Testis (tissue), 3 donors: Measurements from ENCODE around the gene RNF114. TPM values are rescaled to one million over a fixed set of nuclear protein-coding genes. Genes with fewer than 3 reads are reported as not detected.
A peak's percentile ranks its signal among the peaks of the same experiment; 100 is the strongest.

Experiments
- DNase-seq: peaks from one replicate; pipeline ENCODE4 v3.0.0-alpha.2; 2019
- H3K27ac ChIP-seq, 2 donors: fragments of 200-600 bp; sonication (generic); one replicate each; pipeline ENCODE4 v1.5.1; 2019
- H3K27me3 ChIP-seq: fragments of 200-600 bp; sonication (generic); one replicate; pipeline ENCODE4 v1.5.1; 2019
- H3K36me3 ChIP-seq: fragments of 200-600 bp; sonication (generic); one replicate; pipeline ENCODE4 v1.5.1; 2017; ENCODE audit warnings: low read depth; ENCODE audit errors: missing control alignments
- H3K4me1 ChIP-seq: fragments of 200-600 bp; sonication (generic); one replicate; pipeline ENCODE4 v1.5.1; 2019
- H3K4me3 ChIP-seq, 2 donors: fragments of 200-600 bp; sonication (generic); one replicate each; pipeline ENCODE4 v1.5.1; 2017 to 2019
- H3K9me3 ChIP-seq: fragments of 200-600 bp; sonication (generic); one replicate; pipeline ENCODE4 v1.5.1; 2017
- POLR2A ChIP-seq: fragments of 450-650 bp; IDR thresholded peaks from one replicate; pipeline ENCODE4 v1.6.1; 2017; ENCODE audit warnings: antibody characterized with exemption, mild to moderate bottlenecking, moderate library complexity
- WGBS, 2 donors: methylation state at CpG; one replicate each; pipeline ENCODE4 v1.1.5; 2018; 5-methylcytosine and 5-hydroxymethylcytosine counted together
- intact Hi-C: fragments of 100-400 bp; cut with DNase I; formaldehyde crosslinking; loops from one replicate; pipeline ENCODE4 v1.15.1; 2023; ENCODE audit warnings: low total_unique reads
- polyA plus RNA-seq: library from polyadenylated mRNA; stranded (reverse); fragments of 350-450 nt; fragmentation: Illumina TruSeq; extraction: RNeasy Lipid Tissue Mini Kit (QIAGEN cat#74804); gene quantifications from one replicate; pipeline ENCODE4 v1.2.3, GENCODE V29; 2014; ENCODE audit warnings: low read depth, low replicate concordance; ENCODE audit not compliant: insufficient read depth
- total RNA-seq, 2 donors: library from RNA; depleted of rRNA; stranded (reverse); fragments of >200 nt; gene quantifications; one replicate each; pipeline ENCODE4 v1.2.3, GENCODE V29; 2016
- TF ChIP-seq, protein P1 (sequence below), 3 experiments: fragments of 450-650 bp in 2 of 3; fragments of 200-600 bp in 1 of 3; sonication (generic) in 1 of 3; IDR thresholded peaks; one replicate each; pipeline ENCODE4 v1.5.1; 2016 to 2019; ENCODE audit warnings: antibody characterized with exemption in 3 of 3, mild to moderate bottlenecking in 2 of 3, moderate library complexity in 1 of 3

RNF114 gene
- total and polyA plus RNA-seq, 3 donors from 2014 or later: 472 to 531 (median 479) TPM

DNA sequence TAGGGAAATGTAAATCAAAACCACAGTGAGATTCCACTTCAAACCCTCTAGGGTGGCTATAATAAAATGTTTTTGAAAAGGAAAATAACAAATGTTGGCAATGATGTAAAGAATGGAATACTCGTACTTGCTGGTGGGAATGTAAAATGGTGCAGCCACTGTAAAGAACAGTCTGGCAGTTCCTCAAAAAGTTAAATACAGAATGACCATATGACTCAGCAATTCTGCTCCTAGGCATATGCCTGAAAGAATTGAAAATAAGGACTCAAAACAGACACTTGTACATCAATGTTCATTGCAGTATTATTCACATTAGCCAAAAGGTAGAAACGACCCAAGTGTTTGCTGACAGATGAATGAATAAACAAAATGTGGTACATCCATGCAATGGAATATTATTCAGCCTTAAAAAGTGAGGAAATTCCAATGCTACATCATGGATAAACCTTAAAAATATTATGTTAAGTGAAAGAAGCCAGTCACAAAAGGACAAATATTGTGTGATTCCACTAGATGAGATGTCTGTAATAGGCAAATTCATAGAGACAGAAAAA is 10.2 kb upstream of the RNF114 start:
- H3K27me3 ChIP-seq: no peaks in the 10 kb centered on the region
- TF ChIP-seq, protein P1, sequence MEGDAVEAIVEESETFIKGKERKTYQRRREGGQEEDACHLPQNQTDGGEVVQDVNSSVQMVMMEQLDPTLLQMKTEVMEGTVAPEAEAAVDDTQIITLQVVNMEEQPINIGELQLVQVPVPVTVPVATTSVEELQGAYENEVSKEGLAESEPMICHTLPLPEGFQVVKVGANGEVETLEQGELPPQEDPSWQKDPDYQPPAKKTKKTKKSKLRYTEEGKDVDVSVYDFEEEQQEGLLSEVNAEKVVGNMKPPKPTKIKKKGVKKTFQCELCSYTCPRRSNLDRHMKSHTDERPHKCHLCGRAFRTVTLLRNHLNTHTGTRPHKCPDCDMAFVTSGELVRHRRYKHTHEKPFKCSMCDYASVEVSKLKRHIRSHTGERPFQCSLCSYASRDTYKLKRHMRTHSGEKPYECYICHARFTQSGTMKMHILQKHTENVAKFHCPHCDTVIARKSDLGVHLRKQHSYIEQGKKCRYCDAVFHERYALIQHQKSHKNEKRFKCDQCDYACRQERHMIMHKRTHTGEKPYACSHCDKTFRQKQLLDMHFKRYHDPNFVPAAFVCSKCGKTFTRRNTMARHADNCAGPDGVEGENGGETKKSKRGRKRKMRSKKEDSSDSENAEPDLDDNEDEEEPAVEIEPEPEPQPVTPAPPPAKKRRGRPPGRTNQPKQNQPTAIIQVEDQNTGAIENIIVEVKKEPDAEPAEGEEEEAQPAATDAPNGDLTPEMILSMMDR (IDR thresholded peaks at IDR 0.05): no peak
- TF ChIP-seq POLR2A: no peak
- no peak overlapping the region for H3K4me3 ChIP-seq
- no peaks in the 10 kb centered on the region for H3K4me1 ChIP-seq
- WGBS, 2 donors: 77 to 83% methylated on average over 2 of the region's 2 CpGs
- DNase-seq: no peak
- intact Hi-C loops: no loop called here
- no peak overlapping the region for H3K27ac ChIP-seq
- no peaks in the 10 kb centered on the region for H3K36me3 ChIP-seq
- no peaks in the 10 kb centered on the region for H3K9me3 ChIP-seq

DNA sequence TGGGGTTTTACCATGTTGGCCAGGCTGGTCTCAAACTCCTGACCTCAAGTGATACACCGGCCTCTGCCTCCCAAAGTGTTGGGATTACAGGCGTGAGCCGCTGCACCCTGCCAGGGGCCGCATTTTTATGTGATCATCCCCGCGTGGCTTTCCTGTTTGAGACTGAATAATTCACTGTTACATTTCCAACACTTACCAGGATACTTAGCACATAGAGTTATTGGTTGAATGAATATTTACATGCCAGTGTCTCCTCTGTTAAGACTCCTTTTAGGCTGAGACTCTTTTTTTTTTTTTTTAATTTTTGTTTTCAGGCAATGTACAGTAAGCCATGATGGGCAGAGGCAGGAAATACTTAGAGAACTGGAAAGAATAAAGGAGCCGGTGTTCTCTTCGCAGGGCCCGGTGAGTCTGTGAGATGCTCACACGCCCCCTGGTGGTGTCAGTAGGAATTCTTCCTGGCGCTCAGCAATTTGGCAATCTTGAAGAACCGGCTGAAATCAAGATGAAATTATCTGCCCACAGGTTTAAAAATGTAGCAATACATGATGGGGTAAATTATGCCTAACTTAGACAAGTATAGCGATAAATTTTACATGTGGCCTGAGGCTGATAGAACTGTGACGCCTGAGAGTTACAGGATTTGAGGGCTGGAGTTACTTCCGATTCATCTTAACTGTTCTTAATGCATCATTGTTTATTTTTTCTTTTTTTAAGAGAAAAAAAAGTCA is 7.6 kb upstream of the RNF114 start:
- no peaks in the 10 kb centered on the region for H3K4me1 ChIP-seq
- intact Hi-C loops: no loop called here
- 19 to 24% methylated on average over 15 of the region's 15 CpGs for WGBS, 2 donors
- H3K36me3 ChIP-seq: no peaks in the 10 kb centered on the region
- TF ChIP-seq POLR2A: no peak
- TF ChIP-seq, protein P1 (IDR thresholded peaks at IDR 0.05): peak; percentile 89 to 95 (median 93)
- no peak overlapping the region for H3K27ac ChIP-seq
- DNase-seq: peak; percentile 93
- H3K9me3 ChIP-seq: no peaks in the 10 kb centered on the region
- no peak overlapping the region for H3K4me3 ChIP-seq
- no peaks in the 10 kb centered on the region for H3K27me3 ChIP-seq

DNA sequence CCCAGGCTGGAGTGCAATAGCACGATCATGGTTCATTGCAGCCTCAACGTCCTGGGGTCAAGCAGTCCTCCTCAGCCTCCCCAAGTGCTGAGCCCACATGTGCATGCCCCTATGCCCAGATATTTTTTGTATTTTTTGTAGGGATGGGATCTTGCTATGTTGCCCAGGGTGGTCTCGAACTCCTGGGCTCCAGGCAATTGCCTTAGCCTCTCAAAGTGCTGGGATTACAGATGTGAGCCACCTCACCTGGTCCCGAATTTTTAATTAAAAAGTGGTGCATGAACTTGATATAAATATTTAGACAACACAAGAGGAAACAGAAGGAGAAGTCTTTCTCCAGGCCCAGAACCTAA is 7.1 kb upstream of the RNF114 start:
- Histone ChIP-seq H3K27ac (no peak overlapping the region), H3K27me3 (no peaks in the 10 kb centered on the region), H3K4me1 (no peaks in the 10 kb centered on the region), H3K4me3 (no peak overlapping the region), H3K36me3 (no peaks in the 10 kb centered on the region), H3K9me3 (no peaks in the 10 kb centered on the region)
- intact Hi-C loops: no loop called here
- no peak for DNase-seq
- WGBS, 2 donors: 42 to 52% methylated on average over 4 of the region's 4 CpGs
- no peak for TF ChIP-seq POLR2A
- TF ChIP-seq, protein P1 (IDR thresholded peaks at IDR 0.05): no peak

DNA sequence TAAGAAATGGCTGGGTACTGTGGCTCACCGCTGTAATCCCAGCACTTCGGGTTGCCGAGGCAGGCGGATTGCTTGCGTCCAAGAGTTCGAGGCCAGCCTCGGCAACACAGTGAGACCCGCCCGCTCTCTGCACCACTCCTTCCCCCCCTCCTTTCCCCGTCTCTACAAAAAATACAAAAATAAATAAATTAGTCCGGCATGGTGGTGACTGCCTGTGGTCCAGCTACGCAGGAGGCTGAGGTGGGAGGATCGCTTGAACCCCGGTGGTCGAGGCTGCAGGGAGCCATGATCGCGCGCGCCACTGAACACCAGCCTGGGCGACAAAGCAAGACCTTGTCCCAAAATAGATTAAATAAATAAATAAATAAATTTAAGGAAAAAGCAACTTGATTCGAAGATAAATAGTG is 448 bp upstream of the RNF114 start:
- Histone ChIP-seq H3K9me3 (no peaks in the 10 kb centered on the region), H3K4me1 (peaks cover 22% of the 10 kb centered on the region), H3K27ac (peak overlapping the region; percentile 81 to 94), H3K27me3 (no peaks in the 10 kb centered on the region), H3K4me3 (peak overlapping the region; percentile 82 to 100), H3K36me3 (no peaks in the 10 kb centered on the region)
- TF ChIP-seq, protein P1 (IDR thresholded peaks at IDR 0.05): no peak
- no peak for TF ChIP-seq POLR2A
- WGBS, 2 donors: 23 to 32% methylated on average over 21 of the region's 21 CpGs
- intact Hi-C loops: no loop called here
- DNase-seq: no peak
